ENCODE data around the gene UTS2B. TPM values are rescaled to one million over a fixed set of nuclear protein-coding genes. Genes with fewer than 3 reads are reported as not detected.

The UTS2B gene
- total and polyA plus RNA-seq, 10 of the 15 experiments (the other 5 are each of a cell fraction or from before 2014, with no cell fraction given) = 0.15 to 0.72 (median 0.44) TPM

DNA sequence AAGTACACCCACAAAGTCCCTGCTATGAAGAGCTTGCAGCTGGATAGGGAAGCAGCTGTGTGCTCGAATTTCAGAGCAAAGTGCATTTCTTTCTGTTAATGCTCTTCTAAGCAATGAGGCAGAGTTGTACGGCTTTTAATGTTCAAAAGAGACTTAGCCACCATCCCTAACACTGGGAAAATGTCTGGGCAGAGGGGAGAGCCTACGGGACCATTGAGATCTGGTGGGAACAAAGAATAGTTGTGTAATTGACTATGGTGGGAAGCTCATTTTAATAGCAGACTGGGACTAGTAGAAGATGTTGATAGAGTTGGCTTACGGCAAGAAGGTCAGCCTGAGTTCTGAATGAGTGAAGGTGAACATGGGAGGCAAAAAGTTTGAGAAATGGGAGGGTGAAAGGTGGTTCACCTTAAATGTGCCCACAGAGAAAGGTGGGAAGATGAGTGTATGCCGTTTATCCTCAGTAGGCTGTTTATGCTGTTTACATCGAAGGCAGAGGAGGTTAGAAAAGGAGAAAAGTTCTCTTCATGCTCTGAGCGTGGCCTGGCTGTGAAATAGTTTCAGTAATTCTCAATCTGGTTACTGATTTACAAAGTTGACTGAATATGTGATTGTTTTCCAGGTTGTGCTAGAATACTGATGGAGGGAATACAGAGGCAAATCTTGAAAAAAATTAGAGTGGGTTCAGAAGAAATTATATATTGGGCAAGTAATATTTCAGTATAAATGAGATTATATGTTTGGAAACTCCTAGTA lies 22.9 kb upstream of the UTS2B start:
- no peaks in the 10 kb centered on the region for H3K9me3 ChIP-seq (replicated peaks; ENCODE audit: control insufficient read depth, insufficient read depth, low read length)
- H3K4me3 ChIP-seq = no peak overlapping the region
- WGBS (ENCODE audit: insufficient coverage, insufficient replicate concordance, low lambda C conversion rate, missing lambda C conversion rate) = 22% methylated on average over 7 of the region's 7 CpGs
- ChIA-PET SMC1A (ENCODE audit: uncharacterized antibody, unreplicated experiment) (interaction anchor here (0.7 to 11.9 kb wide), 16 partner anchors 9 to 223 kb away, joined by 3 to 208 read pairs (median 6); no protein-coding TSS in a partner anchor), CTCF (interaction anchor here (0.7 to 1.6 kb wide), 9 partner anchors 9 to 214 kb away, joined by 3 to 7 read pairs (median 3); no protein-coding TSS in a partner anchor), RAD21 (ENCODE audit: unreplicated experiment) (interaction anchor here (0.8 to 4.5 kb wide), 9 partner anchors 13 to 110 kb away, joined by 3 to 62 read pairs (median 6); partner anchors contain the start of genes CCDC50 and UTS2B), POLR2A (interaction anchor here (0.9 to 2.0 kb wide), 6 partner anchors 11 to 83 kb away, joined by 3 to 22 read pairs (median 4); no protein-coding TSS in a partner anchor)
- FAIRE-seq (no peak), DNase-seq (ENCODE audit: low read depth, low spot score) (no peak), ATAC-seq (peak; percentile 36)
- intact Hi-C loops (cut with micrococcal nuclease; ENCODE audit: unreplicated experiment) = no loop called here
- H3K79me2 ChIP-seq (ENCODE audit: control insufficient read depth, insufficient read depth, low read length) = peaks cover 39% of the 10 kb centered on the region
- peaks cover 18% of the 10 kb centered on the region for H3K4me1 ChIP-seq (ENCODE audit: control insufficient read depth, insufficient read depth, low read length)
- H3K4me2 ChIP-seq (ENCODE audit: control insufficient read depth, insufficient read depth) = peak overlapping the region; percentile 53
- H4K20me1 ChIP-seq (ENCODE audit: control insufficient read depth, insufficient read depth) = no peaks in the 10 kb centered on the region
- H3K36me3 ChIP-seq (ENCODE audit: control insufficient read depth in 2 of 2, insufficient read depth in 2 of 2, low read length in 1 of 2) = peaks cover 0 to 3% of the 10 kb centered on the region in 2 experiments; a peak in 2 of 4 replicates
- H2AFZ ChIP-seq (ENCODE audit: control insufficient read depth, low read depth, low read length) = 0 out of 2 replicates have a peak overlapping the region, but pooled peaks have one; percentile 8
- no TSS peak for BruUV-seq (replicated peaks)
- no peak overlapping the region; the same call in 1 of the 2 replicates for H3K27ac ChIP-seq (ENCODE audit: control insufficient read depth, insufficient read depth)
- no peaks in the 10 kb centered on the region for H3K27me3 ChIP-seq (replicated peaks in 1 of 2; ENCODE audit: control insufficient read depth in 2 of 2, insufficient read depth in 2 of 2, low read length in 1 of 2)
- in situ Hi-C loops (cut with MboI) = no loop called here
- H3K9ac ChIP-seq (ENCODE audit: control insufficient read depth, insufficient read depth, low read length) = no peak overlapping the region
- no peak for TF ChIP-seq EED (IDR thresholded peaks at IDR 0.05; ENCODE audit: low read depth)
- TF ChIP-seq NBN (IDR thresholded peaks at IDR 0.05) = 0 out of 2 replicates have a peak, but pooled peaks have one; percentile 58
- TF ChIP-seq MTA2 (IDR thresholded peaks at IDR 0.05; ENCODE audit: low read depth) = 0 out of 2 replicates have a peak, but pooled peaks have one; percentile 17
- TF ChIP-seq NR2C2 (IDR thresholded peaks at IDR 0.05; ENCODE audit: borderline replicate concordance, control insufficient read depth, insufficient read length, low read depth) = no peak
- TF ChIP-seq RFX5 (IDR thresholded peaks at IDR 0.05; ENCODE audit: low read depth, low read length) = 0 out of 2 replicates have a peak, but pooled peaks have one; percentile 30
- peak; percentile 58 for TF ChIP-seq IKZF1 (conservative IDR thresholded peaks at IDR 0.05)
- TF ChIP-seq TARDBP (IDR thresholded peaks at IDR 0.05; ENCODE audit: borderline replicate concordance) = no peak
- no peak for TF ChIP-seq ZZZ3 (IDR thresholded peaks at IDR 0.05; ENCODE audit: control insufficient read depth, insufficient read length, low read depth)
- 0 out of 2 replicates have a peak, but pooled peaks have one; percentile 17 for TF ChIP-seq ZNF687 (IDR thresholded peaks at IDR 0.05)
- TF ChIP-seq PAX8 (IDR thresholded peaks at IDR 0.05) = no peak
- TF ChIP-seq, protein P1, sequence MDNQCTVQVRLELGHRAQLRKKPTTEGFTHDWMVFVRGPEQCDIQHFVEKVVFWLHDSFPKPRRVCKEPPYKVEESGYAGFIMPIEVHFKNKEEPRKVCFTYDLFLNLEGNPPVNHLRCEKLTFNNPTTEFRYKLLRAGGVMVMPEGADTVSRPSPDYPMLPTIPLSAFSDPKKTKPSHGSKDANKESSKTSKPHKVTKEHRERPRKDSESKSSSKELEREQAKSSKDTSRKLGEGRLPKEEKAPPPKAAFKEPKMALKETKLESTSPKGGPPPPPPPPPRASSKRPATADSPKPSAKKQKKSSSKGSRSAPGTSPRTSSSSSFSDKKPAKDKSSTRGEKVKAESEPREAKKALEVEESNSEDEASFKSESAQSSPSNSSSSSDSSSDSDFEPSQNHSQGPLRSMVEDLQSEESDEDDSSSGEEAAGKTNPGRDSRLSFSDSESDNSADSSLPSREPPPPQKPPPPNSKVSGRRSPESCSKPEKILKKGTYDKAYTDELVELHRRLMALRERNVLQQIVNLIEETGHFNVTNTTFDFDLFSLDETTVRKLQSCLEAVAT (IDR thresholded peaks at IDR 0.05) = peak; percentile 75
- 0 out of 2 replicates have a peak, but pooled peaks have one; percentile 28 for TF ChIP-seq GATAD2B (conservative IDR thresholded peaks at IDR 0.05; ENCODE audit: low read depth)
- TF ChIP-seq DPF2 (IDR thresholded peaks at IDR 0.05) = peak; percentile 44; the same call in 1 of the 2 replicates
- peak; percentile 83 for TF ChIP-seq ZNF24 (IDR thresholded peaks at IDR 0.05)
- TF ChIP-seq ZNF384 (IDR thresholded peaks at IDR 0.05; ENCODE audit: borderline replicate concordance, low read depth, low read length) = no peak
- peak; percentile 67; the same call in 1 of the 2 replicates for TF ChIP-seq HDGF (IDR thresholded peaks at IDR 0.05)
- 0 out of 2 replicates have a peak, but pooled peaks have one; percentile 43 for TF ChIP-seq SMARCA5 (IDR thresholded peaks at IDR 0.05)
- TF ChIP-seq PKNOX1 (IDR thresholded peaks at IDR 0.05) = no peak
